Ramos (cell line): ENCODE measurements around the gene AOPEP.

Source experiments
- in situ Hi-C: fragments of 300-500 bp; cut with MboI; formaldehyde crosslinking; loops from one replicate; pipeline ENCODE4 v1.14.3; 2022; ENCODE audit warnings: low sequenced_read_pairs; ENCODE audit not compliant: unreplicated experiment

The AOPEP gene

DNA sequence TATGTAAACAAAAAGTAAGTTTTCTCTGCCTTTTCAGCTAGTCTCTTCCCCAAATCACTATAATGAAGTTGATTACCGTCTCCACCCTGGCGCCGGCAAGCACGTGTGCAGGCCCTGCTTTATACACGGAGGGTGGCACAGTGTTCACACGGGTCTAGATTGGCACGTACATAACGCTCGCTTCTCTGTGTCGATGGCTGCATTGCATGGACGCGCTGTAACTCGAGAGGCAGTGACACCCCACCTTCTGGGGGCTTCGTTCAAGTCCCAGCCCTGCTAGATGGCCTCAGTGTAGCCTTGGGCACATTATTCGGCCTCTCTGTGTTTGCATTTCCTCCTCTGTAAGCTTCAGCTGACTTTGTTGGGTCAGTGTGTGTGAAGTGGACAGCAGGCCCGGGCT is 367.1 kb downstream of the AOPEP start:
- in situ Hi-C loops: no loop called here

- in situ Hi-C loops: no loop called here
Measured at GRCh38 chr9:95094002-95094401, 367.5 kb downstream of the AOPEP start.

DNA sequence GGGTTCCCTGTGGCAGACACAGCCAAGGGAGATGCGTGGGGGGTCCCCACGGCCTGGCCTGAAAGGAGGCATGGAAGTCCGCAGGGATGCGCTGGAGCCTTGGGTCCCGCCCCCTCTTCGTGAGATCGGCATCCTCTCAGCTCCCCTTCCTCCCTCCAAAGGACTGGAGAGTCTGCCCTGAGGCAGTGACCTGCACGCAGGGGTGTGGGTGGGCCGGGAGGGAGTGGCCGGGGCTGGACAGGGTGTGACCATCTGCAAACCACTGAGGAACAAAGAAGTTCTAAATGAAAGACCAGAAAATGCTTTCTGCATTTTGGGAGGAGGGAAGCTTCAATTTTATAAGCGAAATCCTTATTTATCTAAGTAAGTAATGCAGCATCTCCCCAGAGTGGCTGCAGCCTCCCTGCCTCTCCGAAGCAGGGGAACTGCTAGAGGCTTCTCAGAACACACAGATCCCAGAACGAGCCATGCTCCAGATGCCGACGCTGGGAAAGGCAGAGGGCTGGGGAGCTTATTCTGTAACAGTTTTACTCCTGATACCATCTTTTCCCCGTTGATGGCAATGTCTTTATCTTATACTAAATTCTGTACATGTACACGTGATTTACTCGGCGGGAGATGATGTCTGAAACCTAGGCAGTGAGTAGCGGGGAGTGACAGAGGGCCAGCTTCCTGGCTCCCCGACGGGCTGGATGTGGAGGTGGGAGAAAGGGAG is 369.3 kb downstream of the AOPEP start:
- in situ Hi-C loops: no loop called here

DNA sequence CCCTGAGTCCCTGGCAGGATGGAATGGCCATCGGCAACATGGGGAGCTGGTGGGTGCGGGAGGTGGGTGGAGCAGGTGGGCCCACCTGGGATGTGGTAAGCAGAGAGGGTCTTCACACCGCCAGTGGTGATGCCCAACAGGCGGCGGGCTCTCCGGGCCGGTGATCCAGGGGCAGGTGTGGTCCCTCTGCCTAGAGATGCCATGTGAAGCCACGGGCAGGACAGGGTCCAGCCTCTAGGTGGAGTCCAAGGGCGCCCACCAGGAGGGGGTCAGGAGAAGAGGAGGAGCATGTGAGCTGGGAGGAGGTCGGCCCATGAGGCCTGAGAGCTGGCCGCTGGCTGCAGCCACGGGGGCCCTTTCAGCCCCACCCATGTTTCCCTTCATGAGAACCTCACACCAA is 369.9 kb downstream of the AOPEP start:
- in situ Hi-C loops: no loop called here

DNA sequence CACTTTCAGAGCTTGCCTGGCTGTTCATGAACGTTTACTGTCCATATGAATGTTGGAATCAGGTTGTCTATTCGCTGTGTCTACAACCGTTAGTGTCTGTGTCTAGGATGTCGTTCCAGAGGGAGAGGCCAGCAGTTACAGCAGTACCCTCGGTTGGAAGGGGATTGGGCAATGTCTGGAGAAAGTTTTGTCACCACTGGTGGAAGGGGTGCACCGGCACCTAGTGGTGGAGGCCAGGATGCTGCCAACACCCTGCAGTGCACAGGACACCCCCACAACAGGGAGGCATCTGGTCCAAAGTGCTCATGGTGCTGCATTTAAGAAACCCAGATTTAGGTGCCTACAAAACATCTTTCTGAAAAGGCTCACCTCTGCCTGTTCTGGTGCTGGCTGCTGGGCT is 370.3 kb downstream of the AOPEP start:
- in situ Hi-C loops: no loop called here

DNA sequence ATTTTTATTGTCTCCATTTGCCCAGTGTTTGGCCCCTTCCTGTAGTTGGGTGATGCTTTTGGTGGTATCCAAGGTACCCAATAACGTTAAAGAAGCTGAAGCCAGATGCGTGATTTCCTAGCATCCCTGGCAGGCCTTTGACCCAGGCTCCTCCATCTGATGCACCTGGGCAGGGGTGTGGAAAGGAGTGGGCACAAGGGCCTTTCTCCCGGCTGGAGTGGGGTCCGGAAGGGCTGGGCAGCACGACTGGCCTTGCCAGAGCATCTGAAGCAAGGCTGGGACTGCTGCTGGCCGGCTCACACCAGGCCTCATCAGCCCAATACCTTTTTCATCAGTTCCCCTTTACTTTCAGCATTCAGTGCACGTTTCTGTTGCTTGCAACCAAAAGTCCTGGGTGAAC is 370.8 kb downstream of the AOPEP start:
- in situ Hi-C loops: no loop called here

- in situ Hi-C loops: no loop called here
Measured at GRCh38 chr9:95098391-95098921, 372.0 kb downstream of the AOPEP start.

- in situ Hi-C loops: no loop called here
Measured at GRCh38 chr9:95099321-95100070, 373.0 kb downstream of the AOPEP start.

GRCh38 chr9:95100071-95100627 is 373.6 kb downstream of the AOPEP start:
- in situ Hi-C loops: no loop called here

DNA sequence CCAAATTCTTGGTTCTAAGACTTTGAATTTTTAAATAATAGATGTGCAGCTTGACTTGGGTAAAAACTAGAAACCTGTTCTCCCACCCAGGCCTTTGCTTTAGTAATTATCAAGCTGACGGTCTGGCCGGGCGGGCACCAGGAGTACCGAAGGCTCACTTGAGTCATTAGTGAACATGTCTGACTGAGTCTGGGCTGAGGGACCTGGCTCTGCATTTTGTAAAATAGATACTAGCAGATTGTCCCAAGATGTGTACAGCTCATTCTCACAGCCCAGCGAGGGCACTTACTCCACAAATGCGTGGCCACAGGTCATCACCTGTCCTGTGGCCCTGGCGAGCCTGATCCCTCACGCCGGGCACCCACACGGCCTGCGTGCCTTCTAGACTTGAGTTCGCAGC is 374.8 kb downstream of the AOPEP start:
- in situ Hi-C loops: no loop called here

DNA sequence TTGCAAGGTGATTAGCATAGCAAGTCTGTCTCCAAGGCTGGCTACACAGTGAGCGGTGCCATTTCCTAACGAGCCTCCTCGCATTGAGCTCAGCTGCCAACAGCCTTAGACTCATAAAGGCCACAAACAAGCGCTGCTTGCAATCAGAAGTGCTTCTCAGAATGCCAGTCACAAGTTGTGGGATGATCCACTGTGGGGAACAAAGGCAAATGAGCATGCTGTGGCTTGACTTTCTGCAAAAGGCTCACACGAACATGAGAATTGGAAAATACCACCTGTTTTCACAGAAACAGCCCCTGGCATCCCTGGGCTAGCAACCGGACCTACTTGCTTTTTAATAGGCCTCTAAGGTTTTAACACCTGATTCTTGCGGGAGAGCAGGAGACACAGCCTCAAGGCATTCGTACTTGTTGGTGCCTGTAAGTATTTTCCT is 375.5 kb downstream of the AOPEP start:
- in situ Hi-C loops: no loop called here

GRCh38 chr9:95102572-95102971 is 376.1 kb downstream of the AOPEP start:
- in situ Hi-C loops: no loop called here

DNA sequence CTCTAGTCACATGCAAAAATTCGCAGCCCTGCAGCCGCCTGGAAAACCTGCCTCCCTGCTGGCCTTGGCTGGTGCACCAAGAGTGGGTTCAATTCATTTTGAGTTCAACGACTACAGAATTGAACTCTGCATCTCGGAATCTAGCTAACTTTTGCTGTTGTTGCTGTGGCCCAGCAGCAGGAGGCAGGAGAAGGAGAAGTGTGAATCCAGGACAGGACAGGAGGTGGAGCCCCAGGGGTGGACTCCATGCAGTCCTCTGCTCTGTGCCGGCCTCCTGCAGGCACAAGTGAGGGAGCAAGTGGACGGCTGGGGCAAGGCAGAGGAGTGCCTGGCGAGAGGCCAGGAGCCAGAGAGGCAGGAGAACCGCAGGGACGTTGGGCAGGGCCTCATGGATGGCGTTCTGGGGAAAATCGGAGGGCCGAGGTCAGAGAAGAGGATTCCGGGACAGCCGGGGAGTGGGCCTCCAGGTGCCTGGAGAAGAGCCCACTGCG is 376.8 kb downstream of the AOPEP start:
- in situ Hi-C loops: no loop called here

DNA sequence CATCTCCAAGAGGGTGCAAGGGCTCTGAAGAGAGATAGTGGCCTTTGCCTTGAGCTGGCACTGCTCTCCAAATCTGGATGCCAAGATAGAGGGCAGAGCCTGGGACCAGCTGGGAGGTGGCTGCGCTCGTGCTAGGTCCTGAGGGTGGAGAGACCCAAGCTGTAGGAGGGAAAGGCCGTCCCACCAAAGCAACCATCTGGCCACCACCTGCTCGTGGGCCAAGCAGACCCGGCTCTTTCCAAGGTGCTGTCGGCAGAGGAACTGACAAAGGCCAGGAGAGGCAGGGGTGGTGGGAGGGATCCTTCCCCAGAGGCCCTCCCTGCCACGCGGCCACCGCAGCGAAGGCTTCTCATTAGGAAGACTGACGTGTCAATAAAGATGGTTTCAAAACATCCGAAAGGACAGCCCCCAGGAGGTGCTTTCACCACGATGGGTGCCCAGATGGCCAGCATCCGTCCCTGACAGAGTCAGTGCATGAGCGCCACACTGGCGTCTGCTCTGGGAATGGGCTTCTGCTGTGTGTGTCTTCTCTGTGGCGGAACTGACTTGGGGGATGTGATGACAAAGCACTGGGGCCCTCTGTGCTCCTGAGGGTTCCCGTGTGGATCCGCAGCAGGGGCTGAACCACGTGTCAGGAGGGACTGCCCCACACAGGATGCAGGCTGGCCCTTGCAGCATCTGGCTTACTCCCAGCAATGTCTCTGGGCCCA is 377.5 kb downstream of the AOPEP start:
- in situ Hi-C loops: no loop called here

- in situ Hi-C loops: no loop called here
Measured at GRCh38 chr9:95104581-95104960, 378.1 kb downstream of the AOPEP start.

DNA sequence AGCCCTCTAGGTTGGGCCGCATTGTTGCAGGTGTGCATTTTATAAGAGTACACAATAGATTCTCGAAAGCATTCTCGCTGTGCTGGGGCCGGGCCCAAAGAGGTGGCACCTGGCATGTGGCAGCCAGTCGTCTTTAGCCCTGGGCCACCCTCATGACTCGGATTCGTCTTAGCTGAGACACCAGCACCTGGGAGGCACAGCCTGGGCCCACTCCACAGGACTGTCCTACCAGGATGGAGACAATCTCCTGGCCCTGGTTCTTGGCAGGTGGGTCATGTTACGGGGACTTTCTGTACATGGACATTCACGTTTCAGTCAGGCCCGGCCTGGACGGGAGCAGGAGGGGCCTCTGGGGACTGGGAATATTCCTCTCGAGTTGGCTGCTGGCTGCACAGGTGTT is 378.5 kb downstream of the AOPEP start:
- in situ Hi-C loops: no loop called here

GRCh38 chr9:95105519-95106287 is 379.2 kb downstream of the AOPEP start:
- in situ Hi-C loops: no loop called here

DNA sequence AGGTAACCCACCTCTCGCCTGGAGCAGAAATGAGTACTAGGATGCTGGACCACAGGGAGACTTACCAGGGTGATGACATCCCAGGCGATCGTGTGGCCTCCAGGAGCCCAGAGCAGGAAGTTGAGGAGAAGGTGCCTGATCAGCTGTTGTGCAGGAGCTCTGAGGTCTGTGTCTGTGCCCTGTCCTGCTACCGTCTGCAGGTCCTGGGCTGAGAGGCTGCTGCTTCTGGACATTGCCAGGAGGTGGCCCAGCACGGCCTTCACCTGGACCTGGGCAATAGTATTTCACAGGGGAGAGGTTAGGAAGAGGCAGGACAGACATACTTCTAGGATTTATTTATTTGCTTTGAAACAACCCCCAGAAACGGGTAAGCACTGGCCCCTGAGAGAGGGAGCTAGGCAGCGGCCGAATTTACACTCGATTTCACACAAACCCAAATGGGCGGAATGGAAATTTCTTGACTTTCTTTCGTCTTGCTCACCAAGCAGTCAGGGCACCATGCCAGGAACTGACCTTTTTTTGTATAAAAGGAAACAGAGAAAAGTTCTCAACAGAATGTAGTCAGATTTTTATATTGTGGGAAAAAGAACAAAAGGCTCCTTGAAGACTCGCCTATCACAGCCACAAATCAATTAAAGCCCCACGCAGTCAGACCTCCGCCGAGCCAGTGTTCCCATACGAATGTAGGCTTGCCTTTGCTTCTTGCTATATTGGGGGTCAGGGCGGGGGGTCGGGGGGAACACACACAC is 380.7 kb downstream of the AOPEP start:
- in situ Hi-C loops: no loop called here

GRCh38 chr9:95107976-95108375 is 381.5 kb downstream of the AOPEP start:
- in situ Hi-C loops: no loop called here
